GM13977 (cell line): Measurements from ENCODE around the gene CFAP97.
"Not testable (repeated sequence)": the region's sequence is repeated elsewhere in the genome, so short reads cannot be mapped to it uniquely, and the experiment has no call there.

Experiments
- DNase-seq: peaks from one replicate; pipeline ENCODE4 v3.0.0; 2012; ENCODE audit warnings: low spot score
- in situ Hi-C: fragments of 300-500 bp; cut with MboI; formaldehyde crosslinking; loops from one replicate; pipeline ENCODE4 v1.12.0; 2022; ENCODE audit warnings: low sequenced_read_pairs, low pct_unique_long_range_greater_than_20kb, mixed read lengths, inconsistent platforms; ENCODE audit not compliant: unreplicated experiment
- TF ChIP-seq, protein P1 (sequence below): IDR thresholded peaks from 2 replicates; pipeline ENCODE4 v1.5.1; 2012; ENCODE audit warnings: mild to moderate bottlenecking, control low read depth; ENCODE audit not compliant: insufficient read depth; ENCODE audit errors: extremely low read depth, missing control alignments

Gene CFAP97

DNA sequence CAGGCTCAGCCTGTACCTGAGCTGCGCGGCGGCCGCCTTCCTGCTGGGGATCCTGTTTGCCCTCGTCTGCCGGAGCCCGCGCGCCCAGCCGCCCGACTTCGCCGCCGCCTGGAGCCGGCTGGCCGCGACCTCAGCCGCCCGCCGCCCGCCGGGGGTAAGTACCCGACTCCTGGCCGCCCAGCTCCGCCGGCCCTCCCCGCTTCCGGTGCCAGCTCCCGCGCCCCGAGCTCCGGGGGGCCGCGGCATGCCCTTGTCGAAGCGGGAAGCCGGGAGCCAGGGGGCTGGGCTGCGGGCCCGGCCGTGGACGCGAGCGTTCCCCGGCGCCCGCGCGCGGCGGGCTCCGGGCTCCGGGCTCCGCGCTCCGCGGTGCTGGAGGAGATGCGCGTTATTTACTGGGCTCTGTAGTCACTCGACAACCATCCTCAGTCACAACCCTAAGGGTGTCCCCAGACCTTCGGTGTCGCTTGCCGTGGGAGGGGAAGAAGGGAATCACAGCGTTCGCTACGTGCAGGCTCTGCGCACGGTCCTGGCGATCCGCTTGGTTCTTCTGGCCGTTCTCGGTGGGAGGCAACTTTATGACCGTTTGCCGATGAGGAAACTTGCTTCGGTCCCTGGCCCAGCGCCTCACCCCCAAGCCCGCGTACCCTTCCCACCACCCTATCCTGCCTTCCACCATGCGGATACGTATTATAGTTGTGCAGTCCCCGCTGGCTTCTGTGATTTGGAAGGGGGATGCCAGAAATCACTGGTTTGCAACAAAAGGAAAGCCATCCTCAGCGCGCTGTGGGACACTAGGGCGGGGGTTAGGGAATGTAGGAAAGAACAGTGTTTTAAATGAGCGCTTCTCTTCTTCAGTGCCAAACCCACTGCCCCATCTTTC lies 6.5 kb upstream of the CFAP97 start:
- in situ Hi-C loops: loop anchor here (10.0 kb wide), 1 partner anchor 94 kb away; no protein-coding TSS in a partner anchor
- no peak for DNase-seq
- TF ChIP-seq, protein P1, sequence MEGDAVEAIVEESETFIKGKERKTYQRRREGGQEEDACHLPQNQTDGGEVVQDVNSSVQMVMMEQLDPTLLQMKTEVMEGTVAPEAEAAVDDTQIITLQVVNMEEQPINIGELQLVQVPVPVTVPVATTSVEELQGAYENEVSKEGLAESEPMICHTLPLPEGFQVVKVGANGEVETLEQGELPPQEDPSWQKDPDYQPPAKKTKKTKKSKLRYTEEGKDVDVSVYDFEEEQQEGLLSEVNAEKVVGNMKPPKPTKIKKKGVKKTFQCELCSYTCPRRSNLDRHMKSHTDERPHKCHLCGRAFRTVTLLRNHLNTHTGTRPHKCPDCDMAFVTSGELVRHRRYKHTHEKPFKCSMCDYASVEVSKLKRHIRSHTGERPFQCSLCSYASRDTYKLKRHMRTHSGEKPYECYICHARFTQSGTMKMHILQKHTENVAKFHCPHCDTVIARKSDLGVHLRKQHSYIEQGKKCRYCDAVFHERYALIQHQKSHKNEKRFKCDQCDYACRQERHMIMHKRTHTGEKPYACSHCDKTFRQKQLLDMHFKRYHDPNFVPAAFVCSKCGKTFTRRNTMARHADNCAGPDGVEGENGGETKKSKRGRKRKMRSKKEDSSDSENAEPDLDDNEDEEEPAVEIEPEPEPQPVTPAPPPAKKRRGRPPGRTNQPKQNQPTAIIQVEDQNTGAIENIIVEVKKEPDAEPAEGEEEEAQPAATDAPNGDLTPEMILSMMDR: no peak

DNA sequence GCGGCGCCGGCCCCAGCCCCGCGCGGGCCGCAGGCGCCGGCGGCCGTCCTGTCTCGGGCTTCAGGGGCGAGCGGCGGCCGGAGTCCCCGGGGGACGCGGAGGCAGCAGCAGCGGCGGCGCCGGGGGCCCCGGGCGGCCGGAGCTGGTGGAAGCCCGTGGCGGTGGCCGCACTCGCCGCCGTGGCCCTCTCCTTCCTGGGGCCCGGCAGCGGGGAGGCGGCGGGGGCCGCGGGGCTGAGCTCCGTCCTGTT lies 6.0 kb upstream of the CFAP97 start:
- in situ Hi-C loops: loop anchor here (10.0 kb wide), 1 partner anchor 95 kb away; no protein-coding TSS in a partner anchor
- DNase-seq: not testable (repeated sequence)

DNA sequence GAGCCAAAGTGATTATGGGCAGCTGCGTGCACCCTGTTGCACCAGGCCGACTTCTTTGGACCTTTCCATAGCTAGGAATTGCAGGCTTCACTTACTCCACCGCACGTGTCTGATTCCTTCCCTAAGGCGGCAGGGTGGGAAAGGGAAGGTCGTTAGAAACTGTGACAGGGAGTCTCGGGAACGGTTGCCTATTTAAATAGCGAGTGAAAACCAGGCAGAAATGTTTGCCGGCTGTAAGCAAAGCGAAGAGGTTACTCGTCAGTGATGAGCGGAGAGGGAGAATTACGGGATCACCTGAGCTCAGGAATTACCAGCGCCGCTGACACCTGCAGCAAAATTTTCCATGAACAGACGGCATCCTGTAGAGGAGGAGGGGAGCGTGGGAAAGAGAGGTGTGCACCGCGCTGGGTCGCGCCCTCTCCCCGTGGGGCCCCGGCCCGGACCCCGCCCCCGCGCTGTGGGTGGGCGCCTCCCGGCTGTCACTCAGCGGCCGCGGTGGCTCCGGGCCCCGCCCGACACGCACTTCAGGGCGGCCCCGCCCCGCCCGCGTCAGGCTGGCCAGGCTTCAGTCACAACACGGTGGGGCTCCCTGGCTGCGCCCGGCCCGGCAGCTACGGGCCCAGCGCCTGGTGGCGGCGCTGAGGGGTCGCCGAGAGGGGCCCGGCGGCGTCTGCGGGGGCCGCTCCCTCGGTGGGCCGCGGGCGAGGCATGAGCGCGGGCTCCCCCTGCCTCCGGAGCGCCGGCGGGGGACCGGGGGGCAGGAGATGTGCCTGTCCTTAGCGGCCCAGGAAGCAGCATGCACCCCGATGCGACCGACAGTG lies 5.4 kb upstream of the CFAP97 start, which contains the start of gene SNX25:
Gene SNX25 (plus strand): TSS at position 568 of the 821 bp plus-strand sequence. CDS start 229 bp downstream, at position 797.
- in situ Hi-C loops: no loop called here
- TF ChIP-seq, protein P1: peak; percentile 56
- DNase-seq: peak; percentile 92

DNA sequence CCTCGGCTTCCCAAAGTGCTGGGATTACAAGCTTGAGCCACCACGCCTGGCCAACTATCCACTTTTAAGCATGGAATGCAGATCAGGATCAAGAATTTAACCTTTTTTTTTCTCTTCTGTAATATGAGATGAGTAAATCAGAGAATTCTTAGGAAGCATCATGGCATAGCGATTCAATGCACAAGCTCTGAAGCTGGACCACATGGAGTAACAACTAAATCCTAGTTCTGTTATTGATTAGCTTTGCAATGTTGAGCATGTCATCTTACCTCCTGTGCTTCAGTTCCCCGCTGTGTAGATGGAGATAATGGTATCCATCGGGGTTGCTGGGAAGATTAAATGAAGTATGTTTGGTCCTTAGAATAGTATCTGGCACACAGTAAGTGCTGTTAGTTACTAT lies 3.7 kb upstream of the CFAP97 start:
- no peak for DNase-seq
- TF ChIP-seq, protein P1: no peak
- in situ Hi-C loops: no loop called here

DNA sequence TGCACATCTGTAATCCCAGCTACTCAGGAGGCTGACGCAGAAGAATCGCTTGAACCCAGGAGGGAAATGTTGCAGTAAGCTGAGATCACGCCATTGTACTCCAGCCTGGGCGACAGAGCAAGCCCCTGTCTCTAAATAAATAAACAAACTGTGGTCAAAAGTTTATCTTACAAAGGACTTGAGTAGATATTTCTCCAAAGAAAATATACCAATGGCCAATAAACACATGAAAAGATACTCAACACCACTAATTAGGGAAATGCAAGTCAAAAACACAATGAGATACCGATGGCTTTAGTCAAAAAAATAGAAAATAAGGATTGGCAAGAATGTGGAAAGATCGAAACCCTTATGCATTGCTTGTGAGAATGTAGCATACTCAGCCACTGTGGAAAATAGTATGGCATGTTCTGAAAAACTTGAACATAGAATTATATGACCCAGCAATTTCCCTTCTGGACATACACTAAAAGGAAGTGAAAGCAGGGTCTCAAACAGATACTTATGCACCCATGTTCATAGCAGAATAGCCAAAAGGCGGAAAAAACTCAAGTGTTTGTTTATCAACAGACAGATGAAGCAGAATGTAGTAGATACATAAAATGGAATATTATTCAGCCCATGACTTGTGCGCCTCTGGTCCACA lies 2.0 kb upstream of the CFAP97 start:
- DNase-seq: no peak
- TF ChIP-seq, protein P1: no peak
- in situ Hi-C loops: no loop called here

DNA sequence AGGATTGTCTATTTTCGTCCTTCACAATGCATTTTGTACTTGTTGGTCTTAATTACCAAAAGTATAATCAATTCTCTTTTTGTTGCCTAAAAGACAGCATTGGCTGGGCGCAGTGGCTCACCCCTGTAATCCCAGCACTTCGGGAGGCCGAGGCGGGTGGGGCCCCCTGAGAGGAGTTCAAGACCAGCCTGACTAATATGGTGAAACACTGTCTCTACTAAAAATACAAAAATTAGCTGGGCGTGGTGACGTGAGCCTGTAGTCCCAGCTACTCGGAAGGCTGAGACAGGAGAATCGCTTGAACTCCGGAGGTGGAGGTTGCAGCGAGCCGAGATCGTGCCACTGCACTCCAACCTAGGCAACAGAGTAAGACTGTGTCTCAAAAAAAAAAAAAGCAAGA lies 1.3 kb upstream of the CFAP97 start:
- DNase-seq, in situ Hi-C loops: not testable (repeated sequence)

DNA sequence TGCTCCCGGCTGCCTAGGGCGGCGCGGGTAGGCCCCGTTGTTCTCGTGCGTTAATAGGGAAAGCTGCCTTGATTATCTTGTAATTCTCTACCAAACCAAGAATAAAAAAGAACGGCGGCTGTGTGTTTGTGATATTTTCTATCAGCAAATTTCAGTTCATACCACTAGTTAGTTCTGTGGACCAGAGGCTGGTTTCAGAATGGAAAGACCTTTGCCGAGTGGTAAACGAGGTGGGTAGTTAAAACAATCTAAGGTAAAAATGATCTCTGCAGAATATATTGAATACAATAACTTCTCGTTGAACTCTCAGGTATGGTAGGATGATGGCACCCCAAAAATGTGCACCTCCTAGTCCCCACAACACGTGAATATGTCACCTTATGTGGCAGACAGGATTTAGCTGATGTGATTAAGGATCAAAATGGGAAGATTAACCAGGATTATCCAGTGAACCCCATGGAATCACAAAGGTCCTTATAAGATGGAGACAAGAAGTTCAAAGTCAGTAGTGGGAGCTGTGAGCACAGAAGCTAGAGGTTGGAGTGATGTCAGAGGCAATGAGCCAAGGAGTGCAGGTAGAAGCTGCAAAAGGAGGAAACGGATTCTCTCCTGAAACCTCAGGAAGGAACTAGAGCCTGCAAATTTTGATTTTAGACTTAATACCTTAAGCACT lies 574 bp upstream of the CFAP97 start:
- TF ChIP-seq, protein P1: no peak
- in situ Hi-C loops: no loop called here
- DNase-seq: no peak
